ENCODE results near the gene SUGCT.

SUGCT gene

DNA sequence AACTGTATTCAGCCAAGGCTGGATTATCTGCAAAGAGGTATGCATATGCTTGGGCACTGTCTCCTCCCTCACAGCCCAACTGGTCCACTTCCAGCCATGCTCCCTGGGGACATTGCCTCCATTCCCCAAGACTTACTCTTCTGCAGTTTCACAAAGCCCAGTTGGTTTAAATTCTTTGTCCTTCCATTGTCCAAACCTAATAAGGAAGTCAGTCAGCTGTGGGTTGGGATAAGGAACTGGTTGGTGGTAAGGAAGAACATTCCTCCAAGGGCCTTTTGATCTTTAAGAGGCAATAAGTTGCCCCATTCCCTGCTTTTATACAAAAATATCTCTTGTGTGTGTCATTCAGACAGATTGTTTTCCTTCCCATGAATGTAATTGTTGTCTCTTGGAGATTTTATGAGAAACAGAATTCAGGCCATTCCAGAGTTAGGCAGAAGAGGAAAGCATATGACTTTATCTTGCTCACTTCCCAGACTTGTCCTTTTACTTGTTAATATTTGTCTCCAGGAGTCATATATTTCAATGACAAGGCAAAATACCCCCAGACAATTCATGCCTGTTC lies 673.7 kb downstream of the SUGCT start:
- Histone ChIP-seq H3K9ac (ENCODE audit: low read length) (no peak overlapping the region), H3K4me1 (ENCODE audit: low read length) (no peaks in the 10 kb centered on the region), H4K20me1 (ENCODE audit: insufficient read depth, low read length) (no peaks in the 10 kb centered on the region), H3F3A (ENCODE audit: insufficient read depth, low read length) (no peaks in the 10 kb centered on the region), H3K9me2 (replicated peaks; ENCODE audit: insufficient read depth, low read length) (no peaks in the 10 kb centered on the region), H3K36me3 (replicated peaks; ENCODE audit: insufficient read depth, low read length) (no peaks in the 10 kb centered on the region), H3K27ac (ENCODE audit: low read length) (no peak overlapping the region), H3K4me2 (ENCODE audit: low read depth, low read length) (no peak overlapping the region), H3K9me3 (replicated peaks; ENCODE audit: insufficient read depth, low read length) (no peaks in the 10 kb centered on the region), H2AFZ (ENCODE audit: low read length) (no peak overlapping the region), H3K27me3 (replicated peaks; ENCODE audit: insufficient read depth, low read length) (no peaks in the 10 kb centered on the region), H3K79me2 (ENCODE audit: low read length) (no peaks in the 10 kb centered on the region), H3K4me3 (ENCODE audit: low read length) (no peak overlapping the region)
- no peak for DNase-seq
- TF ChIP-seq, protein P1, sequence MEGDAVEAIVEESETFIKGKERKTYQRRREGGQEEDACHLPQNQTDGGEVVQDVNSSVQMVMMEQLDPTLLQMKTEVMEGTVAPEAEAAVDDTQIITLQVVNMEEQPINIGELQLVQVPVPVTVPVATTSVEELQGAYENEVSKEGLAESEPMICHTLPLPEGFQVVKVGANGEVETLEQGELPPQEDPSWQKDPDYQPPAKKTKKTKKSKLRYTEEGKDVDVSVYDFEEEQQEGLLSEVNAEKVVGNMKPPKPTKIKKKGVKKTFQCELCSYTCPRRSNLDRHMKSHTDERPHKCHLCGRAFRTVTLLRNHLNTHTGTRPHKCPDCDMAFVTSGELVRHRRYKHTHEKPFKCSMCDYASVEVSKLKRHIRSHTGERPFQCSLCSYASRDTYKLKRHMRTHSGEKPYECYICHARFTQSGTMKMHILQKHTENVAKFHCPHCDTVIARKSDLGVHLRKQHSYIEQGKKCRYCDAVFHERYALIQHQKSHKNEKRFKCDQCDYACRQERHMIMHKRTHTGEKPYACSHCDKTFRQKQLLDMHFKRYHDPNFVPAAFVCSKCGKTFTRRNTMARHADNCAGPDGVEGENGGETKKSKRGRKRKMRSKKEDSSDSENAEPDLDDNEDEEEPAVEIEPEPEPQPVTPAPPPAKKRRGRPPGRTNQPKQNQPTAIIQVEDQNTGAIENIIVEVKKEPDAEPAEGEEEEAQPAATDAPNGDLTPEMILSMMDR (IDR thresholded peaks at IDR 0.05; ENCODE audit: low read length) = no peak
- TF ChIP-seq EZH2 (optimal IDR thresholded peaks at IDR 0.05; ENCODE audit: low read depth, low read length) (no peak), EZH2phosphoT487 (IDR thresholded peaks at IDR 0.05; ENCODE audit: low read length) (no peak)

GRCh38 chr7:40810274-40810673 lies 675.5 kb downstream of the SUGCT start:
- Histone ChIP-seq H3K4me1 (ENCODE audit: low read length) (no peaks in the 10 kb centered on the region), H3K79me2 (ENCODE audit: low read length) (no peaks in the 10 kb centered on the region), H3K27ac (ENCODE audit: low read length) (no peak overlapping the region), H3K9ac (ENCODE audit: low read length) (no peak overlapping the region), H3K9me2 (replicated peaks; ENCODE audit: insufficient read depth, low read length) (no peaks in the 10 kb centered on the region), H4K20me1 (ENCODE audit: insufficient read depth, low read length) (no peaks in the 10 kb centered on the region), H3K4me3 (ENCODE audit: low read length) (no peak overlapping the region), H3K36me3 (replicated peaks; ENCODE audit: insufficient read depth, low read length) (no peaks in the 10 kb centered on the region), H3K9me3 (replicated peaks; ENCODE audit: insufficient read depth, low read length) (no peaks in the 10 kb centered on the region), H2AFZ (ENCODE audit: low read length) (no peak overlapping the region), H3F3A (ENCODE audit: insufficient read depth, low read length) (no peaks in the 10 kb centered on the region), H3K4me2 (ENCODE audit: low read depth, low read length) (no peak overlapping the region), H3K27me3 (replicated peaks; ENCODE audit: insufficient read depth, low read length) (no peaks in the 10 kb centered on the region)
- DNase-seq = no peak
- TF ChIP-seq, protein P1 (IDR thresholded peaks at IDR 0.05; ENCODE audit: low read length) = no peak
- no peak for TF ChIP-seq EZH2 (optimal IDR thresholded peaks at IDR 0.05; ENCODE audit: low read depth, low read length)
- TF ChIP-seq EZH2phosphoT487 (IDR thresholded peaks at IDR 0.05; ENCODE audit: low read length) = no peak

- Histone ChIP-seq H3K9me3 (replicated peaks; ENCODE audit: insufficient read depth, low read length) (no peaks in the 10 kb centered on the region), H2AFZ (ENCODE audit: low read length) (no peak overlapping the region), H3K4me1 (ENCODE audit: low read length) (no peaks in the 10 kb centered on the region), H3K4me3 (ENCODE audit: low read length) (no peak overlapping the region), H3F3A (ENCODE audit: insufficient read depth, low read length) (no peaks in the 10 kb centered on the region), H3K9ac (ENCODE audit: low read length) (no peak overlapping the region), H3K9me2 (replicated peaks; ENCODE audit: insufficient read depth, low read length) (no peaks in the 10 kb centered on the region), H3K4me2 (ENCODE audit: low read depth, low read length) (no peak overlapping the region), H4K20me1 (ENCODE audit: insufficient read depth, low read length) (no peaks in the 10 kb centered on the region), H3K27ac (ENCODE audit: low read length) (no peak overlapping the region), H3K79me2 (ENCODE audit: low read length) (no peaks in the 10 kb centered on the region), H3K36me3 (replicated peaks; ENCODE audit: insufficient read depth, low read length) (no peaks in the 10 kb centered on the region), H3K27me3 (replicated peaks; ENCODE audit: insufficient read depth, low read length) (no peaks in the 10 kb centered on the region)
- TF ChIP-seq, protein P1 (IDR thresholded peaks at IDR 0.05; ENCODE audit: low read length) = no peak
- TF ChIP-seq EZH2phosphoT487 (IDR thresholded peaks at IDR 0.05; ENCODE audit: low read length) (no peak), EZH2 (optimal IDR thresholded peaks at IDR 0.05; ENCODE audit: low read depth, low read length) (no peak)
- DNase-seq = no peak
These were observed 676.9 kb downstream of the SUGCT start for GRCh38 chr7:40811666-40812065.
